AG04450 (cell line): ENCODE measurements around the gene DRC3. TPM values are rescaled to one million over a fixed set of nuclear protein-coding genes. Genes with fewer than 3 reads are reported as not detected.

Experiments
- CTCF ChIA-PET: fragments of 300-600, 350-600 bp; formaldehyde crosslinking; extraction: SDS; loops from one replicate; lab custom pipeline; 2022; ENCODE audit warnings: antibody characterized with exemption, inconsistent platforms; lab: Charles Lee
- POLR2A ChIA-PET: fragments of 350-600 bp; formaldehyde crosslinking; extraction: SDS; loops from one replicate; lab custom pipeline; 2021; ENCODE audit warnings: antibody characterized with exemption, inconsistent platforms; lab: Yijun Ruan, JAX
- DNase-seq: peaks from one replicate; pipeline ENCODE4 v3.0.0-alpha.2; 2011; ENCODE audit warnings: low read depth, low spot score
- H3K27ac ChIP-seq: one replicate; pipeline ENCODE4 v1.5.1; 2012; ENCODE audit warnings: low read depth, low read length, control low read depth
- H3K27me3 ChIP-seq: one replicate; pipeline ENCODE4 v1.6.0; 2012; ENCODE audit warnings: low read length; ENCODE audit not compliant: control insufficient read depth, insufficient read depth
- H3K4me3 ChIP-seq: 2 replicates; pipeline ENCODE4 v1.5.1; 2011; ENCODE audit warnings: mild to moderate bottlenecking, low read depth, low read length, control low read depth
- H3K9me3 ChIP-seq: 2 replicates; pipeline ENCODE4 v1.5.1; 2012; ENCODE audit warnings: low read length; ENCODE audit not compliant: control insufficient read depth, insufficient read depth
- CTCF ChIP-seq: IDR thresholded peaks from 2 replicates; pipeline ENCODE4 v1.5.1; 2011; ENCODE audit warnings: low read depth, low read length, control low read depth, inconsistent platforms
- polyA plus RNA-seq: library from polyadenylated mRNA; depleted of rRNA; stranded (reverse); fragments of >200 nt; gene quantifications from 2 replicates; pipeline ENCODE4 v1.2.3, GENCODE V29; 2011

DRC3 gene
- polyA plus RNA-seq, 1 experiment, result 0.52 TPM

- Histone ChIP-seq H3K9me3 (peaks cover 7% of the 10 kb centered on the region), H3K4me3 (no peak overlapping the region), H3K27me3 (no peaks in the 10 kb centered on the region), H3K27ac (no peak overlapping the region)
- POLR2A ChIA-PET, result no interaction called here
- DNase-seq, result no peak
- CTCF ChIA-PET, result interaction anchor here (0.5 kb wide), 1 partner anchor 1625 kb away, joined by 3 read pairs; no protein-coding TSS in a partner anchor
- no peak for TF ChIP-seq CTCF
Measured at GRCh38 chr17:18009609-18010420, 37.2 kb downstream of the DRC3 start.

DNA sequence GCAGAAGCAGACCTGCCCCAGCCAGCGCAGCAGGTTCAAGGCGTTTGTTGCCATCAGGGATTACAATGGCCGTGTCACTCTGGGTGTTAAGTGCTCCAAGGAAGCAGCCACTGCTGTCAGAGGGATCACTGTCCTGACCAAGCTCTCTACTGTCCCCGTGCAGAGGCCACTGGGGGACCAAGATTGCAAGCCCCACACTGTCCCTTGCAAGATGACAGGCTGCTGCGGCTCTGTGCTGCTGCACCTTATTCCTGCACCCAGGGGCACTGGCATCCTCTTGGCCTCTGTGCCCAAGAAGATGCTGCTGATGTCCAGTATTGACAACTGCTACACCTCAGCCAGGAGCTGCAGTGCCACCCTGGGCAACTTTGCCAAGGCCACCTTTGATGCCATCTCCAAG is 38.6 kb downstream of the DRC3 start:
- peaks cover 7% of the 10 kb centered on the region for H3K9me3 ChIP-seq
- DNase-seq, result no peak
- POLR2A ChIA-PET, result no interaction called here
- H3K27me3 ChIP-seq, result no peaks in the 10 kb centered on the region
- no peak for TF ChIP-seq CTCF
- H3K4me3 ChIP-seq, result no peak overlapping the region
- CTCF ChIA-PET, result no interaction called here
- no peak overlapping the region for H3K27ac ChIP-seq

GRCh38 chr17:18014006-18014405 is 41.3 kb downstream of the DRC3 start:
- POLR2A ChIA-PET, result no interaction called here
- no peak overlapping the region for H3K4me3 ChIP-seq
- no peaks in the 10 kb centered on the region for H3K27me3 ChIP-seq
- H3K9me3 ChIP-seq, result peaks cover 7% of the 10 kb centered on the region
- H3K27ac ChIP-seq, result no peak overlapping the region
- CTCF ChIA-PET, result interaction anchor here (1.5 kb wide), 1 partner anchor 124 kb away, joined by 3 read pairs; no protein-coding TSS in a partner anchor
- TF ChIP-seq CTCF, result no peak
- DNase-seq, result no peak

- H3K27me3 ChIP-seq, result no peaks in the 10 kb centered on the region
- ChIA-PET CTCF (no interaction called here), POLR2A (no interaction called here)
- H3K4me3 ChIP-seq, result no peak overlapping the region
- no peak overlapping the region for H3K27ac ChIP-seq
- peaks cover 2% of the 10 kb centered on the region for H3K9me3 ChIP-seq
- no peak for TF ChIP-seq CTCF
- DNase-seq, result no peak
Measured at GRCh38 chr17:18015593-18015992, 42.9 kb downstream of the DRC3 start.

DNA sequence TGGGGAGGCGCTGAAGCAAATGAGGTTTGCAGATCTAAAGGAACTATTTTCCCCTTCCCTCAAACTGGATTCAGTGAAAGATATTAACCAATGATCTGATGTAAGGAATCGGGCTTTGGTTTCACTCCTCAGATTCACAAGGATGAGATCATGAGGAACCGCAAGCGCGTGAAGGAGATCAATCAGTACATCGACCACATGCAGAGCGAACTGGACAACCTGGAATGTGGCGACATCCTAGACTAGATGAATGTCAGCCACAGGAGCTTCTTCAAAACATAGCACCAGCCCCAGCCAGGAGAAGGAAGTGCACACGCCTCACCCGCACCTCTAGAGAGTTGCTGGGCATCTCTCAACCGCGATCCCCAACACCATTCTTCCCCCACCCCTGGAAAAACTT is 43.8 kb downstream of the DRC3 start:
- no peak for DNase-seq
- TF ChIP-seq CTCF, result no peak
- no peaks in the 10 kb centered on the region; the same call in 1 of the 2 replicates for H3K9me3 ChIP-seq
- ChIA-PET CTCF (no interaction called here), POLR2A (no interaction called here)
- H3K27me3 ChIP-seq, result no peaks in the 10 kb centered on the region
- no peak overlapping the region for H3K4me3 ChIP-seq
- no peak overlapping the region for H3K27ac ChIP-seq
